ENCODE results near the gene FAM124A. TPM values are rescaled to one million over a fixed set of nuclear protein-coding genes. Genes with fewer than 3 reads are reported as not detected.

Gene FAM124A
- total RNA-seq, 1 donor from 2014 or later: 0.69 TPM

GRCh38 chr13:51308781-51309180 lies 86.6 kb downstream of the FAM124A start:
- no peak for DNase-seq

DNA sequence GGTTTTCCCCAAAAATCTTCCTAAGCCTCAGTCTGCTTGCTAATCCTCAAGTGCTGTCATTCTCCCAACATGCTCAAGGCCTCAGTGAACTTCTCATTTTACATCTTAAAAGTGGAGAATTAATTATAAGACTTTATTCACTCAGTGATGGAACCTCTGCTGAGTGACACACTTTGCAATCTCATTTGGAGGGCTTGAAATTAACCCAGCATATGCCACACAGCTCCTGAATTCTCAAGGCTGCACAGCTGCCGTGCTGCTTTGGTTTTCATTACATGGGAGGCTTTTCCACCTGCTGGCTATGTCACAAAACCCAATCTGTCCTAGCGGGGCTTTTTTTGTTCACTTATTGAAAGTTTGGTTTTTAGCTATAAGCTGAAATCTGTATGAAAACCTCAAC lies 89.0 kb downstream of the FAM124A start:
- no peak for DNase-seq

- no peak for DNase-seq
Measured at GRCh38 chr13:51311957-51312520, 89.8 kb downstream of the FAM124A start.

GRCh38 chr13:51313619-51314018 lies 91.4 kb downstream of the FAM124A start:
- DNase-seq: no peak

DNA sequence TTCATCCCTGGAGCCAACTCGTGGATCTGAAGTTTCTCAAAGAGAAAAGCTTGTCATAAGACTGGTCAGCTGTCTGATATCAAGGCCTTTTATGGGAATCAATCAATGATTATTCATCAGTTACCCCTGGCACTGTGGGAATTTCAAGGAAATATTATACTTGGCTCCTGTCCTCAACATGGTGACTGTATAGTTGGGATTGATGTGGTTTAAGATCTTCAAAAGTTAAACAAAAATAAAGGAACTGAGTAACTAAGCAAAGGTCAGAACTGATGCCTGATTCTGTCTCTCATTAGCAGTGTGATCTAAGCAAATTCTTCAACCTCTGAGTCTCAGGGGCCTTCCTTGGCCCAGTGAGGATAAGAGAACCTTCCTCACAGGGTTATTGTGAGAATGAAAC lies 95.1 kb downstream of the FAM124A start:
- no peak for DNase-seq

GRCh38 chr13:51318015-51318414 lies 95.8 kb downstream of the FAM124A start:
- DNase-seq: no peak

GRCh38 chr13:51318876-51319275 lies 96.7 kb downstream of the FAM124A start:
- no peak for DNase-seq

GRCh38 chr13:51321836-51322235 lies 99.6 kb downstream of the FAM124A start:
- no peak for DNase-seq

- DNase-seq: no peak
Measured at GRCh38 chr13:51322826-51323225, 100.6 kb downstream of the FAM124A start.

DNA sequence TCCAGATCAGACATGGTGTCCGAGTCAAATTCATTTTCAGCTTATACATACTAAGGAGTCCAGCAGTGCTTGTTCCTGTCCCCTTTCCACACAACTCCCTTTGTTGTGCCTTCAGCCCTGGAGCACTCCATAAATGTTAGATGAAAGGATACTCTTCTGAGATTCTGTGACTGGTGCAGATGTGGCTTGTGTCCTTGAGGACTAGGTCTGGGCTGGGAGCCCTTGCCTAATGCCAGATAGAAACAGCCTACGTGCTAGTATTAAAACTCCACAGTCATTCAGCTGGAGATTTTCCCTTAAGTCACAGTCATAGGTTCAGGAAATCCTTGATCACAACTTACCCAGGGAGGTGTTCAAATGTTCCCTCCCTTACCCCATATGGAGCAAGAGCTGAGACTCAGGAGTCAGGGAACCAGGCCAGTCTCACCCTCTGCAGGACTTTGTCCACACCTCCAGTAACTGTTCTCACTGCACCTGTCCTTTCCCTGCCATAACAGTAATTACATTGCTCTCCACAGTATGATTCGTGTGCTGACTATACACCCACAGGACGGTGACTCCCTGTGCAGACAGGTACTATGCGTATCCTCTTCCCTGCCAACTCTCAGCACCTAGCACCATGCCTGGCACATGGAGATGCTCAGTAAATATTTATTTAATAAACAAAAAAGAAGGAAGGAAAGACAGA lies 101.8 kb downstream of the FAM124A start:
- DNase-seq: no peak

- DNase-seq: no peak
Measured at GRCh38 chr13:51324714-51325420, 102.7 kb downstream of the FAM124A start.

DNA sequence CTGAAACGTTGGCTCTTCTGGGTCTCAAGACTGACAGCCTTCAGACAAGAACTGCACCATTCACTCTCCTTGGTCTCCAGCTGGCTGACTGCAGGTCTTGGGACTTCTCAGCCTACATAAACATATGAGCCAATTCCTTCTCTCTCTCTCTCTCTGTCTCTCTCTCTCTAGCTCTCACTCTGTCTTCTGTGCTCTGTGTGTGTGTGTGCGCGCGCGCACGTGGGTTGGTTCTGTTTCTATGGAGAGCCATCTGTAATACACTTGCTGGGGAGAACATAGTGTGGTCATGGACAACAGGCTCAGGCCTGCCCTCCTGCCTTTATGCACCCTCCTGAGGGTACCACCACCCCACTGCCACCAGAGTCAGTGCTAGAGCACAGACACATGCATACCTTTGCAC lies 103.6 kb downstream of the FAM124A start:
- DNase-seq: no peak

DNA sequence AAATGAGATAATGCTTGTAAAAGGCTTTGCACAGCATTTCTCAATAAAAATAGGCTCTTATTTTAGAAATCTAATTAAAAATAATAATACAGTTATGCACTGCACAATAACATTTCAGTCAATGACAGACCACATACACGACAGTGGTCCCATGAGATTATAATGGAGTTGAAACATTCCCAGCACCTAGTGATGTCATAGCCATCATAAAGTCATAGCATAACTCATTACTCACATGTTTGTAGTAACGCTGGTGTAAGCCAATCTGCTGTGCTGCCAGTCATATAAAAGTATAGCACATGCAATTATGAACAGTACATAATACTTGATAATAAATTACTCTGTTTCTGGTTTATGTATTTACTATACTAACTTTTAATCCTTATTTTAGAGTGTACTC lies 104.6 kb downstream of the FAM124A start:
- DNase-seq: no peak

DNA sequence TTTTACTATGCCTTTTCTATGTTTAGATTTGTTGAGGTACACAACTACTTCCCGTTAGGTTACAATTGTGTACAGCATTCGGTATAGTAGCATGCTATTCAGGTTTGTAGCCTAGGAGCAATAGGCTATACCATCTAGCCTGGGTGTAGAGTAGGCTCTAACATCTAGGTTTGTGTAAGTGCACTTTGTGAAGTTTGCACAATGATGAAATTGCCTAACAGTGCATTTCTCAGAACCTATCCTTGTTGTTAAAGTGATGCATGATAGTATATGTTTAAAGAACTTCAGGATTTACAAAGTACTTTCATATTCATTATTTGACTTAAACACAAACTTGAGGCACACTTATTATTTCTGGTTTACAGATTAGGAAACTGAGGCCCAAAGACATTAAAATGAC lies 105.8 kb downstream of the FAM124A start:
- DNase-seq: no peak

DNA sequence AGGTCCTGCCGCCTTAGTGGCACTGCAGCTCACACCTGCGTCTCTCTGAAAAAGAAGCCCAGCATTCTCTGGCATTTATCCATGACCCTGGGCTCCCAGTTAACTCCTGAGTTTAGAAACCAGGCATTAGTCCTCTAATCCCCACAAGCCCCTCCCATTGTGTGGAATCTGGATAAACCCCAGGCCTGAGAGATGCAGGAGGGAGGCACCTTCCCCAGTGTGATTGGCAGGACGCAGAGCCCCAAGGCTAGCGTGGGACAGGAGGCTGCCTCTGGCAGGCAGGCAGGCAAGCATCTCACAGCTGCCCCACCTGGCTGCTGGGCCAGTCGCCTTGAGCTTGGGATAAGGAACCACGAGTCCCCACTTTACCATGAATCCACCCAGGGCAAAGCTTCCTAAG lies 106.3 kb downstream of the FAM124A start:
- DNase-seq: no peak

GRCh38 chr13:51329606-51330005 lies 107.4 kb downstream of the FAM124A start:
- no peak for DNase-seq

DNA sequence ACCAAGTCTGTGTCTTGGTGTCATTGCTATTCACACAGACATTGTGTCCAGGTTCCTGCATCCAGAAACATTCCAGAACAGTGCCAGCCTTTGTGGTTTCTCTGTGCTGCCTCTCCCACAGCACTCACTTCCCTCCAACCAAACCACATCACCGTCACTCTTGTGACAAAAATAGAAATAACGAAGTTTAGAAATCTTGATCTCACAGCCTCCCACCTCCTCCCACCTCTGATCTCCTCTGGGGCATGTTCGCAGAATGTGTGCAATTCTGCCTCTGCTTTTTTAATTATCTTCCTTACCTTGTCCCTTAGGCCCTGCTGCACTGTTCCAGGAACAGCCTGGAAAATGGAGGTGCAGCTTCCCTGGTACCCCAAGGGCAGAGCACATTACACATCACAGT lies 108.6 kb downstream of the FAM124A start:
- no peak for DNase-seq

DNA sequence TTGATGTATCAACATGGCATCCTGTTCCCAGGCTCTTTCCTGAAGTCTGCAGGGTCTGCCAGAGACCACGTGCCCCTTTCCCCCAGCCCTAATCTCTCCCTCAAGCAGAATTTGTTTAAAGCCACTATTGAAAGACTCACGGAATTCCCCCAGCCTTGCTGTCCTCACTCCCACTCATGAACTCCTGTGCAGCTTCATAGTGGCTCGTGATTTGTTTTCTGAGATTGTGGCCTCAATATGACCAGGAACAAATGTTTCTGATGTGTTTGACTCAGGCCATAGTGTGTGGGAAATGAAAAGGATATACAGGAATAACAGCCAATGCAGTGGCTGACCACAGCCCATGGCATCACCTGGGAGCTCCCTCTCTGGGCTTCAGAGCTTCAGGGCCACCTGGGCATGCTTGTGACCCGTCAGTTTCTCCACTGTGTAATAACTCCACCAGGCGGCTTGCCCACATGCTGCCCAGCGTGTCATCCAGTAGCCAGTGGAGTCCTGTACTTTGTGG lies 109.2 kb downstream of the FAM124A start:
- DNase-seq: no peak

DNA sequence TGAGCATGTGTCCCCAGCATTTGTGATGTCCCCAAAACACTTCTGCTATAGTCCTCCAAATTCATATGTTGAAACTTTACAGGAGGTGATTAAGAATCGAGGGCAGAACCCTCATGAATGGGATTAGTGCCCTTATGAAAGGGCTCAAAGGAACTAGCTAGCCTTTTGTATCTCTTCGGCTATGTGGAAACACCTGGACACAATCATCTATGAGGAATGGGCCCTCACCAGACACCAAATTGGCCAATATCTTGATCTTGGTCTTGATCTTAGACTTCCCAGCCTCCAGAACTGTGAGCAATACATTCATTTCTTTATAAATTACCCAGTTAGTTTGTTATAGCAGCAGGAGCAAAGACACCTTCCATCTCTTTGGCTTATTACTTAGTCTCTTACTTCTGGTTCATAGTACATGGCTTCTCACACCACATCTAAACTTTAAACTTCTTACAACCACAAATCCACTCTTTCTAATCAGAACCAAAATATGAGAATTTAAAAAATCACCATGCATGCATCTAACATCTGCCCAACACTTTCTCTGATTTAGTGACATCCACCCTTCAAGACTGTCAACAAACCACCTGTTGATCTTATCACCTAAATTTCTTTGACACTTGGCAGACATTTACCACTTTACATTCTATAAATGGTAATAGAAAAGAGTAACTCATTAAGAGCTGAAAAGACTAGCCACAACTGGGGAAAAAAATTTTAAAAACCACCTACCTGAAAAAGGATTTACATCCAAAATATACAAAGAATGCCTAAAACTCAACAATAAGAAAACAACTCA lies 110.6 kb downstream of the FAM124A start:
- DNase-seq: no peak

- DNase-seq: no peak
Measured at GRCh38 chr13:51333421-51333820, 111.2 kb downstream of the FAM124A start.

DNA sequence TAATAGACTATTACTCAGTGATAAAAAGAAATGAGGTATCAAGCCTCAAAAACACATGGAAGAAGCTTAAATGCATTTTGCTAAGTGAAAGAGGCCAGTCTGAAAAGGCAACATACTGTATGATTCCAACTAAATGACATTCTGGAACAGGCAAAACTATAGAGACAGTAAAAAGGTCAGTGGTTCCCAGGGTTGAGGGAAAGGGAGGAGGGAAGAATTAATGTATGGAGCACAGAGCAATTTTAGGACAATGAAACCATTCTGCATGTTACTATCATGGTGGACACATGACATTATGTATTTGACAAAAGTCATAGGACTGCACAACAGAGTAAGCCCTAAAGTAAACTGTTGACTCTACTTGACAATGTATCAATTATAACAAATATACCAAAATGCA lies 111.6 kb downstream of the FAM124A start:
- no peak for DNase-seq
